HL-60 (cell line): ENCODE data around the gene PDCL2.

Experiments
- CTCF ChIP-seq: IDR thresholded peaks from one replicate; pipeline ENCODE4 v1.5.1; 2011; ENCODE audit warnings: low read length, control low read depth, inconsistent platforms; ENCODE audit not compliant: insufficient read depth
- GABPA ChIP-seq: IDR thresholded peaks from 2 replicates; pipeline ENCODE4 v1.6.1; 2012; ENCODE audit warnings: low read depth
- POLR2AphosphoS5 ChIP-seq: IDR thresholded peaks from 2 replicates; pipeline ENCODE4 v1.6.1; 2012; ENCODE audit warnings: low read depth
- REST ChIP-seq: IDR thresholded peaks from 2 replicates; pipeline ENCODE4 v1.6.1; 2012; ENCODE audit warnings: low read depth; ENCODE audit not compliant: insufficient replicate concordance

- TF ChIP-seq CTCF (no peak), POLR2AphosphoS5 (no peak), REST (no peak), GABPA (no peak)
Measured at GRCh38 chr4:55547918-55548317, 44.1 kb downstream of the PDCL2 start.
